Breast epithelium (tissue), 4 donors: ENCODE measurements around the gene NEIL3. TPM values are rescaled to one million over a fixed set of nuclear protein-coding genes. Genes with fewer than 3 reads are reported as not detected.

Experiments used
- DNase-seq, 2 donors: peaks; one replicate each; pipeline ENCODE4 v3.0.0-alpha.2; 2019; ENCODE audit warnings: low spot score in 2 of 2
- H3K27ac ChIP-seq, 2 donors: fragments of 200-600 bp; sonication (generic) in 1 of 2; one replicate each; pipeline ENCODE4 v1.5.1; 2016 to 2019; ENCODE audit warnings: mild to moderate bottlenecking in 1 of 2
- H3K27me3 ChIP-seq, 2 donors: fragments of 200-600 bp; sonication (generic) in 1 of 2; one replicate each; pipeline versions ENCODE4 v1.5.1 to v1.6.0; 2017 to 2019; ENCODE audit warnings: control low read depth in 1 of 2, mild to moderate bottlenecking in 1 of 2
- H3K36me3 ChIP-seq: fragments of 200-600 bp; one replicate; pipeline ENCODE4 v1.5.1; 2019
- H3K4me1 ChIP-seq, 2 donors: fragments of 200-600 bp; sonication (generic); one replicate each; pipeline ENCODE4 v1.5.1; 2016 to 2019; ENCODE audit warnings: control low read depth in 1 of 2
- H3K4me3 ChIP-seq, 3 donors: fragments of 200-600 bp; sonication (generic); 1 replicate in 2 of 3; 2 replicates in 1 of 3; pipeline ENCODE4 v1.5.1; 2016 to 2019; ENCODE audit warnings: mild to moderate bottlenecking in 3 of 3, moderate library complexity in 2 of 3
- H3K9me3 ChIP-seq, 2 donors: fragments of 200-600 bp; sonication (generic) in 1 of 2; one replicate each; pipeline ENCODE4 v1.5.1; 2016 to 2019; ENCODE audit warnings: control low read depth in 1 of 2
- POLR2A ChIP-seq: fragments of 450-650 bp; IDR thresholded peaks from one replicate; pipeline ENCODE4 v1.6.1; 2016; ENCODE audit warnings: antibody characterized with exemption, mild to moderate bottlenecking, moderate library complexity
- POLR2AphosphoS5 ChIP-seq, 3 donors: sonication (generic); formaldehyde crosslinking; IDR thresholded peaks; one replicate each; pipeline ENCODE4 v1.6.1; 2017; ENCODE audit warnings: antibody characterized with exemption in 3 of 3
- intact Hi-C: fragments of 100-400 bp; cut with DNase I; formaldehyde crosslinking; loops from one replicate; pipeline ENCODE4 v1.15.1; 2023; ENCODE audit warnings: low total_unique reads
- total RNA-seq, 3 donors: library from RNA; depleted of rRNA; stranded (reverse); fragments of >200 nt; gene quantifications; one replicate each; pipeline ENCODE4 v1.1.0, GENCODE V29; 2016
- TF ChIP-seq, protein P1 (sequence below), 3 donors: fragments of 450-650 bp; IDR thresholded peaks; one replicate each; pipeline ENCODE4 v1.5.1; 2016 to 2017; ENCODE audit warnings: antibody characterized with exemption in 3 of 3, mild to moderate bottlenecking in 3 of 3, moderate library complexity in 3 of 3

NEIL3 gene
- total RNA-seq, 3 donors from 2014 or later = 0.32 TPM; not detected in 2

DNA sequence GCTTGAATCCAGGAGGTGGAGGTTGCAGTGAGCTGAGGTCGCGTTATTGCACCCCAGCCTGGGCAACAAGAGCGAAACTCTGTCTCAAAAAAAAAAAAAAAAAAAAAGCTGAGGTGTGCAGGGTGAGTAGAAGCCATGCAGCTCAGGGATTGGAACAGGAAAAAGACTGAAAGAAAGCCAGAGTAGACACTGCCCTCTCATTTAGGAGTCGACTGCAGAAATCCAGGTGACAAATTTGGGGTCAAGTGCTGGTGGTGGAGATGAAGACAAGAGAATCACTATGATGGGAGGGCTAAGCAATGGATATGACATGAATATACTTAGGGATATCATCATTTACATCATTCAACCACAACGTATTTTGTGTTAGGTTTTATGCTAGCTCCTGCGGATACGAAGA, 1.9 kb downstream of the NEIL3 start:
- TF ChIP-seq POLR2A (no peak), POLR2AphosphoS5 (IDR thresholded peaks at IDR 0.05) (no peak)
- TF ChIP-seq, protein P1, sequence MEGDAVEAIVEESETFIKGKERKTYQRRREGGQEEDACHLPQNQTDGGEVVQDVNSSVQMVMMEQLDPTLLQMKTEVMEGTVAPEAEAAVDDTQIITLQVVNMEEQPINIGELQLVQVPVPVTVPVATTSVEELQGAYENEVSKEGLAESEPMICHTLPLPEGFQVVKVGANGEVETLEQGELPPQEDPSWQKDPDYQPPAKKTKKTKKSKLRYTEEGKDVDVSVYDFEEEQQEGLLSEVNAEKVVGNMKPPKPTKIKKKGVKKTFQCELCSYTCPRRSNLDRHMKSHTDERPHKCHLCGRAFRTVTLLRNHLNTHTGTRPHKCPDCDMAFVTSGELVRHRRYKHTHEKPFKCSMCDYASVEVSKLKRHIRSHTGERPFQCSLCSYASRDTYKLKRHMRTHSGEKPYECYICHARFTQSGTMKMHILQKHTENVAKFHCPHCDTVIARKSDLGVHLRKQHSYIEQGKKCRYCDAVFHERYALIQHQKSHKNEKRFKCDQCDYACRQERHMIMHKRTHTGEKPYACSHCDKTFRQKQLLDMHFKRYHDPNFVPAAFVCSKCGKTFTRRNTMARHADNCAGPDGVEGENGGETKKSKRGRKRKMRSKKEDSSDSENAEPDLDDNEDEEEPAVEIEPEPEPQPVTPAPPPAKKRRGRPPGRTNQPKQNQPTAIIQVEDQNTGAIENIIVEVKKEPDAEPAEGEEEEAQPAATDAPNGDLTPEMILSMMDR (IDR thresholded peaks at IDR 0.05) = no peak
- no peak overlapping the region for H3K4me3 ChIP-seq
- no peaks in the 10 kb centered on the region for H3K36me3 ChIP-seq
- H3K9me3 ChIP-seq = no peaks in the 10 kb centered on the region
- H3K27ac ChIP-seq = no peak overlapping the region
- H3K27me3 ChIP-seq = no peaks in the 10 kb centered on the region
- intact Hi-C loops = no loop called here
- DNase-seq = no peak
- no peaks in the 10 kb centered on the region for H3K4me1 ChIP-seq

DNA sequence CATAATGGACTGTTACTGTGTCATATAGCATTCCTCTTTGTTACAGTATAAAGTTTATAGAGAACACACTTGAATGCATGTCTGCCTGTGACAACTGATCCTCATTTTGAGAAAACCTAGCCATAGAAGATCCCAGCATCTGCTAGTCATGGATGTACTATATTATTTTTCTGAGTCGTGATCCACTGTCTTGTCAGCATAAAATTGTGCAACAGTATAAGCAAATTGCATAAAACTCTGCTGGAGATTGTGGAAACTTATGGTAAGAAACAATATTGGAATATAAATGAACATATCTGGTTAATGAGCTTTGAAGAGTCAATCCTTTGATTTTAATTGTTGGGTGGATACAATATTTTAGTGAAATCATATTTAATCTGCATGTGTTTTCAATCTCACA, 3.6 kb downstream of the NEIL3 start:
- H3K36me3 ChIP-seq = no peaks in the 10 kb centered on the region
- H3K9me3 ChIP-seq = no peaks in the 10 kb centered on the region
- H3K4me1 ChIP-seq = no peaks in the 10 kb centered on the region
- no peak overlapping the region for H3K27ac ChIP-seq
- intact Hi-C loops = no loop called here
- no peaks in the 10 kb centered on the region for H3K27me3 ChIP-seq
- DNase-seq = no peak
- H3K4me3 ChIP-seq = no peak overlapping the region
- TF ChIP-seq POLR2A (no peak), POLR2AphosphoS5 (IDR thresholded peaks at IDR 0.05) (no peak)
- TF ChIP-seq, protein P1 (IDR thresholded peaks at IDR 0.05) = no peak

DNA sequence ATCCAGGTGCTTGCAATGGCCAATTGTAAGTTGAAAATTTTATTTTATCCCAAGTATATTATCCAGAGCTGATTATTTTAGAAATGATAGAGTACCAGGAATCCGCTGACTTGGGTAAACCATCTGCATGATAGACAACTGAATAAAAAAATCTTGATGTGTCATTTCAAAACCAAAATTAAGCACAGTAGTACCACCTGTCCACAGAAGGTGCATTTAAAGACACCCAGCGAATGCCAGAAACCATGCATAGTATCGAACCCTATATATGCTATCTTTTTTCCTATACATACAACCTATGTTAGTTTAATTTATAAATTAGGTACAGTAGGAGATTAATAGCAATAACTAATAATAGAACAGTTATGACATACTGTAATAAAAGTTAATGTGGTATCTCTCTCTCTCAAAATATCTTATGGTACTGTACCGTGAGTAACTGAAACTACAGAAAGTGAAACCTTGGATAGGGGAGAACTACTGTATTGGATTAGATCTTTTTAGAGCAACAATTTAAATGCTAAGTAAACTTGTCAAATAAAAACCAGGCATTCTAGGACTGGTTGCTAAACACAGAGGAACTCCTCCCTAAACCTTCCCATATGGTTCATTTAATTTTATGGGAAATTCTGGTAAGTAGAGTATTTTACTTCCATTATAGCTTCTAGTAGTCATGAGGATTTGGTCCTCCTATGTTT, 6.2 kb downstream of the NEIL3 start:
- Histone ChIP-seq H3K27me3 (no peaks in the 10 kb centered on the region), H3K4me1 (no peaks in the 10 kb centered on the region), H3K36me3 (no peaks in the 10 kb centered on the region), H3K4me3 (no peak overlapping the region), H3K9me3 (no peaks in the 10 kb centered on the region), H3K27ac (no peak overlapping the region)
- intact Hi-C loops = no loop called here
- no peak for DNase-seq
- no peak for TF ChIP-seq POLR2A
- TF ChIP-seq POLR2AphosphoS5 (IDR thresholded peaks at IDR 0.05) = no peak
- TF ChIP-seq, protein P1 (IDR thresholded peaks at IDR 0.05) = no peak

DNA sequence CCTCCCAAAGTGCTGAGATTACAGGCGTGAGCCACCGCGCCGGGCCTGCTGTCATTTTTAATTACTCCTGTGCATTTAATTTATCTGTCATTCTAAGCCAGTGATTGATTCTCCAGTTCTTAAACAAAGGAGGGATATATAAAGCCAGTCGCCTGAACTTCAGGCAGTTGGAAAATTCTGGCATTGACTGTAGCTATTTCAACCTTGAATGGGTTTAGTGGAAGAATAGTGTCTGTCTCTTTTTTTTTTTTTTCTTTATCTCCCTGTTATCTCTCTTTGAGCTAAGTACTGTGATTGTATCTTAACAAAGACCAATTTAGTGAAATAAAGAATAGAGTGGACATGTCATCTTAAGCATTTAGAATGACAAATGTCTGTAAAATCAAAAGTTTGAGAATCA, 11.0 kb downstream of the NEIL3 start:
- no peaks in the 10 kb centered on the region for H3K36me3 ChIP-seq
- H3K4me3 ChIP-seq = no peak overlapping the region
- DNase-seq = no peak
- TF ChIP-seq POLR2AphosphoS5 (IDR thresholded peaks at IDR 0.05) (no peak), POLR2A (no peak)
- TF ChIP-seq, protein P1 (IDR thresholded peaks at IDR 0.05) = no peak
- H3K4me1 ChIP-seq = no peaks in the 10 kb centered on the region
- no peak overlapping the region for H3K27ac ChIP-seq
- intact Hi-C loops = no loop called here
- no peaks in the 10 kb centered on the region for H3K27me3 ChIP-seq
- H3K9me3 ChIP-seq = no peaks in the 10 kb centered on the region

DNA sequence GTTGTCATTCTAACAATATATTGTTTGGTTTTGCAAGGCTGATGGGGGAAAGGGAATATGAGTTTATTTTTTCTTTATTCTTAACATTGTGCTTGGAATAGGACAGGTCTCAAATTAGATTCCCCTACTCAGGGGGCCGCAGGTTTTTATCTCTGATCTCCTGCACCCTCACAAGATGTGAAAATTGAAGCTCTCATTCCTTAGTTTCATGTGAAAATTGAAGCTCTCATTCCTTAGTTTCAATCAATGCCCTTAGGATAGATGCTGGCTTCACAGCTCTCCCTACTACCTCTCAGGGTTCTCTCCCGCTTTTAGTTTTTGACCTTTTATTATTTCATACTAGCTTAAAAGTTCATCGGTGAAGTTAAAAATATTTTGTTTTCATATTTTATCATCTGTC, 12.0 kb downstream of the NEIL3 start:
- Histone ChIP-seq H3K27ac (no peak overlapping the region), H3K36me3 (no peaks in the 10 kb centered on the region), H3K9me3 (no peaks in the 10 kb centered on the region), H3K4me3 (no peak overlapping the region), H3K27me3 (no peaks in the 10 kb centered on the region), H3K4me1 (no peaks in the 10 kb centered on the region)
- DNase-seq = no peak
- TF ChIP-seq POLR2A (no peak), POLR2AphosphoS5 (IDR thresholded peaks at IDR 0.05) (no peak)
- TF ChIP-seq, protein P1 (IDR thresholded peaks at IDR 0.05) = no peak
- intact Hi-C loops = no loop called here
